H54 (cell line): ENCODE results near the gene GOLGA6L10.
"Not testable (repeated sequence)": the region's sequence is repeated elsewhere in the genome, so short reads cannot be mapped to it uniquely, and the experiment has no call there.

Experiments
- DNase-seq: peaks from one replicate; pipeline ENCODE4 v3.0.0; 2011; ENCODE audit warnings: low spot score, mixed read lengths; ENCODE audit not compliant: insufficient read length
- FAIRE-seq: peaks from 3 replicates; lab custom pipeline; 2011; peaks lifted over from hg19 to GRCh38; lab: Jason Lieb, UNC
- POLR2A ChIP-seq: IDR thresholded peaks from 2 replicates; pipeline ENCODE4 v1.6.1; 2011; ENCODE audit warnings: low read depth, mild to moderate bottlenecking, low read length

GOLGA6L10 gene

DNA sequence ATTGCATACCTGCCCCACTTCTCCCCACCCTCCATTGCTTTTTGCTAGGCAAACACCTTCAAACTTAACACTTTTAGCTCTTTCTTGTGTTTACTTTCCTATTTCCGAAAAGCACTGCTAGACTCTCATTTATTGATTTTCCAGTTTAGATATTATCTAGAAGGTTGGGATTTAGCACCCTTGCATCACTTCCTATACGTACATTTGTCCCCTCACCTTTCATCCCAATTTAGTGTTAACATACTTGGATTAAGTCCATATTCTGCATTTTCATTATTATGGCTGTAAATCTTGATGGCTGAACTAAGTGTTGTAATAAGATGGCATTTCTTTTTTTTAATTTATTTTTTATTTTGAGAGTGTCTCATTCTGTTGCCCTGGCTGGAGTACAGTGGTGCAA is 39.5 kb downstream of the GOLGA6L10 start:
- TF ChIP-seq POLR2A = no peak
- FAIRE-seq (no peak), DNase-seq (no peak)

DNA sequence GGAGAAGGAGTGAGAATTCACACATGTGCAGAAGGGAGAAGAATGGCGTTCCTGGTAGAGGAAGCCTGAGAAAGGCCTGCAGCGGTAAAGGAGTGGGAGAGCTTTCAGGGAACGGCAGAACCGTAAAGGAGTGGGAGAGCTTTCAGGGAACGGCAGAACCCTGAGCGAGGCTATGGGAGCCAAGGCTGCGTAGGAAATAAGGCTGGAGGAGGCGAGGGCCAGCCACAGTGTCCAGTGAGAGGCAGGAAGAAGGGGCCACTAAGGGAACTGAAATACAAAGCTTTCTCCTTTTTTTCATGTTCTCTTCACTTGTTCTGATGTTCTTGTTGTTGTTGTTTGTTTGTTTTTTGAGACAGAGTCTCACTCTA is 41.6 kb downstream of the GOLGA6L10 start:
- no peak for TF ChIP-seq POLR2A
- FAIRE-seq = no peak
- no peak for DNase-seq

DNA sequence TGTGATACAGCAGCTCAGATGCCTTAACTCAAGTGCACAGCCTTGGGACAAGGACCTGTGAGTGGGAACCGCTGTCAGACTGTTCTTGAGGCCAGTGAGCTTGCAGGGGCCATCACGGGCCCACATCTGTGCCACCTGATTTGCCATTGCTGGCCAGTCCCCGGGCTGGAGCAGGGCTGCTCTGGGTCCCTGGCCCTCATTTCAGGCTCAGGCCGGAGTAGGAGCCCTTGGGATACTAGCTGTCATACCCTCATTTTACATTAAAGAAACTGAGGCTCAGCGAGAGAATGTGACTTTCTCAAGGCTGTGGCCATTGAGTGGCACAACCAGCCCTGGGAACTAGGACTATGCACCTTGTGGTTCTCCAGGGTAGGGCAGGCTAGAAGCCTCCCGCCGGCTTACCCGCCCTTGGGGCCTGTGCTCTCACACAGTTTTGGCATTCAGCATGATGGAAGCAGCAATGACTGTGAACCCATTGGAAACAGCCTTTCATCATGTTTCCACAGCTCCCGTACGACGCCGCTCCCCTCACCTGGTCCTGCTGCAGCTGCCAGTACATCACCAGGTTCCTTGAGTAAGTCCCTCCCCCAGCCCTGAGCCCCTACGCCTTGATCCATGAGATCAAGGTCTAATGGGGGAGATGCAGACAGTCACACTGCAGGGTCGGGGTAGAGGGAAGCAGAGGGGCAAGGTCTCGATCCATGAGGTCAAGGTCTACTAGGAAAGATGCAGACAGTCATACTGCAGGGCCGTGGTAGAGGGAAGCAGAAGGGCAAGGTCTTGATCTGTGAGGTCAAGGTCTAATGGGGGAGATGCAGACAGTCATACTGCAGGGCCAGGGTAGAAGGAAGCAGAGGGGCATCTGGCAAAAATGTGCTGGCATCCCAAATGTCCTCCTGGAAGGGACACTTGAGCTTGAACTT is 42.2 kb downstream of the GOLGA6L10 start:
- FAIRE-seq = no peak
- no peak for DNase-seq
- TF ChIP-seq POLR2A = no peak

DNA sequence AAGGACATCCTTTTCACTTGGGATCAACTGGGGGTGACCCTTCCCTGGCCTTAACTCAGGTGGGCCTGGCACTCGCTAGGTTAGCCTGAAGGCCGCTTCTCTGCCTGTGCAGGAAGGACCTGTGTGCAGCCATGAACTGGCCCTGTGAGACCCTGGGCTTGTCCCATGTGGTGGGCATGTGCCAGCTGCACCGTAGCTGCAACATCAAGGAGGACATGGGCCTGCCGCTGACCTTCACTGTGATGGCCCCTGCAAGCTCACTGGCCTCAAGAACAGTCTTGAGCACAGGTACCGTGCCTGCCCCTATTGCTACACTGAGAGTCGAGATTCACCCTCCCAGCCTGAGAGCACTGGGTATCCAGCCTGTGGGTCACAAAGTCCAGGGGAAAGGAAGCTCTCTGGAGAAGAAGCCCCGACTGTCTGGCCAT is 43.6 kb downstream of the GOLGA6L10 start:
- FAIRE-seq (no peak), DNase-seq (no peak)
- no peak for TF ChIP-seq POLR2A

DNA sequence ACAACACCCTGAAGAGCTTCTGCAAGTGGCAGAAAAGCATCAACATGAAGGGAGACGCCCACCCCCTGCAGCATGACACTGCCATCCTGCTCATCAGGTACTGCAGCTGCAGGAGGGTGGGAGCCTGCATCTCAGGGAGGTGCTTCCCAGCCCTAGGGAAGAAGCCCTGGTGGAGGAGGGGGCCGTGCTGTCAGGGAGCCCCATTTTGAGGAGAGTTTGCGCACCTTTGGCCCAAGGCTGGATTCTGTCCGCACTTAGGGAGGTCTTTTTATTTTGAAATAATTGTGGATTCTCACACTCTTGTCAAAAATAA is 44.5 kb downstream of the GOLGA6L10 start:
- no peak for TF ChIP-seq POLR2A
- FAIRE-seq (no peak), DNase-seq (no peak)

DNA sequence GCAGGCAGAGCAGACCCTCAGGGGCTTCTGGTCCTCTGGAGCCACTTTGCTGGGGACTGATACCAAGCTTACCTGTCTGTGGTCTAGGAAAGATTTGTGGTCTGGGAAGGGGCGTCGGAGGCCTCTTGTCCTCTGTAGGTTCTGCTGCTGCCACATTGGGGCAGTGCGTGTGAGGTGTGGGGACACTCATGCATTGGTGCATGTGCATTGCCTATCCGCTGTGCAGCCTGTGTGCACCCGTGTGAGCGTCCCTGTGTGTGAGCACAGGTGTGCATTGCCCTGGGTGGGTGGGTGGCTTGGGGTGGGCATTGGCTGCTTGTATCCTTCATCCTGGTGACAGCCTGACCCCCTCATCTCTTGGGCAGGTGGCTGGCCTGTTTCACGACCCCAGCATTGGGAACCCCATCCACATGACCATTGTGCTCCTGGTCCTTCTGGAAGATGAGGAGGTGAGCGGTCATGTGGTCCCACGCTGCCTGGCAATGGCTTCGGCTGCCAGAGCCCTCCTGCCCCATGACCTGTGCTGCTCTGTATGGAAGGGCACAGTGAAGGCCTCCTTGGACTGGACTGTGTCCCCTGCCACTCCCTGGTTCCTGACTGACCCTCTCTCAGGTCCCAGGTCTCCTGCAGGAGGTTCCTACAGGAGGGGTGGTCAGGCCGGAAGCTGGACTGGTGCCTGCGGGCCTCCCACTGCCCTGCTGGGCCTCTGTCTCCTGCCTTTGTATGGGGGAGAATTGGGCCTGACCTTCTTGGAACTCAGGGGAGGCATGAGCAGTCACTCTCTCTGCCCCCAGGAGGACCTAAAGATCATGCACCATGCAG is 45.1 kb downstream of the GOLGA6L10 start:
- FAIRE-seq = no peak
- no peak for TF ChIP-seq POLR2A
- no peak for DNase-seq

DNA sequence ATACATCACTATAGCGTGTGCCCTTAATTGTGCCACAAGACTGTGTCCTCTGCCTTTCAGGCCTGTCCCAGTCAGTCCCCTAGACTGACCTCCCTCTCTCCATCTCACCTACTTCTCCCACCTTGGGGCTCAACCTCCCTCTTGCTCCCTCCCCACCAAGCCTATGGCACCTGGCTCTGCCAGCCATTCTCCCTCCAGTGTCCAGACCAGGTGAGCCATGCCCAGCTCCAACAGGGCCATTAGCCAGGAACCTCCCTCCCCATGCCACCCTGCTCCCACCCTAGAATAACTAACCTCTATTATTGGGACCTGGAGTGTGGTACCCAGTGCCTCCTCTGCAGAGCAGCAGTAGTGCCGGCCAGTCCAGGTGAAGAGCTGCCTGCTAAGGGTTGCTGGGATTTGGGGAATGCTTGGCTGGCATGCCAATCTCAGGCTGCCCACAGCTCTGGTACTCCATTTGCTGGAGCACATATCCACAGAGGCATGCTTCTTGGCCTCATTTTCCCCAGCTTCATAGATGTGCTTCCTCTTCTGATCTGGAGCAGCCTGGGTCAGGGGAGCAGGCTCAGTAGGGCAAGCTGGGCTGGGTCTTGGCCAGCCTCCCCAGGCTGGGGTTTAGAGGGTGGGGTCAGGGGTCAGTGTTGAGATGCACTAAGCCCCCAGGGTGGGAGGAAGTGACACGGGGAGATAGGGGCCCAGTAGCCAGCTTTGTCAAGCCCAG is 47.8 kb downstream of the GOLGA6L10 start:
- no peak for FAIRE-seq
- no peak for TF ChIP-seq POLR2A

DNA sequence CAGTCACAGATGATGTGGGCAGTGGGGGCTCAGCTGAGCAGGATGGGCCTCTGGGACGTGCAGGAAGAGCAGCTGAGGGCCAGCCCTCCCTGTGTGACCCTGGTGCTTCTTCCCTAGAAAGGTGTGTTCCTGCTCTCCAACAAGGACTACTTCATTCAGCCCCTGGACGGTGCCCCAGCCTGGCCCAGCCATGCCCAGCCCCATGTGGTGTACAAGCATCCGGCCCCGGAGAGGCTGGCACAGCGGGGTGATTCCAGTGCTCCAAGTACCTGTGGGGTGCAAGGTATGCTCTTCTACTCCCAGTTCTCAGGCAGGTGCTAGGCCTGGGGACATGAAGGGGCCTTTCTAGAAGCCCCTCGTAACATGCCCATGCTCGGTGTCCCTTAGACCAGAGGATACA is 48.4 kb downstream of the GOLGA6L10 start:
- no peak for DNase-seq
- TF ChIP-seq POLR2A = no peak

More for the DNA sequence above, 47.8 kb downstream of the GOLGA6L10 start:
- no peak for DNase-seq

DNA sequence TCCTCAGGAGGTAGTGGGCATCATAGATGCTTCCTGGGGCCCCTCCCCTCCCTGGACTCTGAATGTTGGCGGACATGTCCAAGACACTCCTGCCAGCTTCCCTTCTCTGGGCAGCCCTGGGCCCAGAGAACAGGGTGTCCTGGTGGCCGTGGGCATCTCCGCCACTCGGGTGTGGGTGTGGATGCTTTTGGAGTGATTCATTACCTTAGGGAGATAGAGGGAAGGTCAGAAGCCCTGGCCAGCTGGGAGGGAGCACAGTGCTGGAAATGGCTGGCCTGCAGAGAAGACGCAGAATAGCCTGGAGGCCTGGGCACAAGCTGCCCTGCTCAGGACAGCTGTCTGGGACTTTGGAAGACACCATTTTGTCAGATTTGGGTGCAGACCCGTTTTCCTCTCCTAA is 48.9 kb downstream of the GOLGA6L10 start:
- not testable (repeated sequence) for DNase-seq, FAIRE-seq

More for the DNA sequence above, 48.4 kb downstream of the GOLGA6L10 start:
- no peak for FAIRE-seq

DNA sequence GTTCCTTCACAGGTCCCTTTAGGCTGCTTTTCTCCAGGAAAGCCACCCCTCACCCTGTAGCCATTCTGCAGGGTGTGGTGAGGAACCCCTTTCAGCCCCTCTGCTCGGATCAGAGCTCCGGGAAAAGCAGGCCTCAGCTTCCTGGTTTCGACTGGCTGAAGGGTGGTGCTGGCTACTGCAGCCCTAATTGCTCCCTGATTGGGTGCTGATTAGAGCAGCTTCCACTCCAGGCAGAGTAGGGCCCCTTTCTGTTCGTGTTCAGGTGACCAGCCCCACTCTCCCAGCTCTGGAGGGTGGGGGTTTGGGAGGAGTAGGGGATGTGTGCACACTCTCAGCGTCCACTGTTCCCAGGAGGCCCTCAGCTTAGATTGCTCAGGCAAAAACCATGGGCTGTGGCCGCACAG is 49.8 kb downstream of the GOLGA6L10 start:
- not testable (repeated sequence) for DNase-seq, FAIRE-seq

DNA sequence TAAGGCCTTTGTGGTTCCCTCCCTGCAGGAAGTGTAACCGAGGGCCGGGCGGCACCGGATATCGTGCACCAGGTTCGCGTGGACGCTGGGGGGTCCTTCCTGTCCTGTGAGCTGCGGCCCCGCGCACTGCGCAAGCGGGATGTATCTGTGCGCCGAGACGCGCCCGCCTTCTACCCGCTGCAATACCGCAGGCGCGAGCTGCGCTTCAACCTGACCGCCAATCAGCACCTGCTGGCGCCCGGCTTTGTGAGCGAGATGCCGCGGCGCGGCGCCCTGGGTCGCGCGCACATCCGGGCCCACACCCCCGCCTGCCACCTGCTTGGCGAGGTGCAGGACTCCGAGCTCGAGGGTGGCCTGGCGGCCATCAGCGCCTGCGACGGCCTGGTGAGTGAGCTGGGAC is 50.8 kb downstream of the GOLGA6L10 start:
- no peak for TF ChIP-seq POLR2A
- FAIRE-seq = no peak
- DNase-seq = no peak

DNA sequence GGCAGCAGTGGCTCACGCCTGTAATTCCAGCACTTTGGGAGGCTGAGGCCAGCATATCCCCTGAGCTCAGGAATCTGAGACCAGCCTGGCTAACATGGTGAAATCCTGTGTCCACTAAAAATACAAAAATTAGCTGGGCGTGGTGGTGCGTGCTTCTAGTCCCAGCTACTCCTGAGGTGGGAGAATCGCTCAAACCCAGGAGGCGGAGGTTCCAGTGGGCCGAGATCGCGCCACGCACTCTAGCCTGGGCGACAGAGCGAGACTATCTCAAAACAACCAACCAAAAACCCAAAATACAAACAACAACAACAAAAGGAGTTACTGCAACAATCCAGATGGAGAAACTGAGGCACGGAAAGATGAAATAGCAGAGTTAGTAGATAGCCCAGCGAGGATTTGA is 51.2 kb downstream of the GOLGA6L10 start:
- TF ChIP-seq POLR2A = no peak
- FAIRE-seq = no peak
- DNase-seq = no peak

DNA sequence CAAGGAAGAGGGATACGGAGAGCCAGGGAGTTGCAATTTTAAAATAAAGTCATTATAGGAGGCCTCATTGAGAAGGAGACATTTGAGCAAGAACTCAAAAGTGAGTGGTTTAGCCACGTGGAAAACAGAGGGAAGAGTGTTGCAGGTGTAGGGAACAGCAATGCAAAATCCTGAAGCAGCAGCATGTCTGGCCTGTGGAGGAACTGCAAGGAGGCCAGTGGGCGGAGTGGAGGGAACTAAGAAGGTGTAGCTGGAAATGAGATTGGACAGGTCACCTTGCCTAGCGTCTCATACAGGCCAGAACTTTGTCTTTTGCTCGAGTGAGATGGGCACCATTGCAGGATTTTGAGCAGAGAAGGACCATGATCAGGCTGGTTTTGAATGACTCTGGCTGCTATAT is 51.7 kb downstream of the GOLGA6L10 start:
- TF ChIP-seq POLR2A = no peak
- DNase-seq (no peak), FAIRE-seq (no peak)
